Measurements from ENCODE around the gene GPC3. TPM values are rescaled to one million over a fixed set of nuclear protein-coding genes. Genes with fewer than 3 reads are reported as not detected.

GPC3 gene
- total RNA-seq = 32.3 and 39.1 TPM in 2 replicates

DNA sequence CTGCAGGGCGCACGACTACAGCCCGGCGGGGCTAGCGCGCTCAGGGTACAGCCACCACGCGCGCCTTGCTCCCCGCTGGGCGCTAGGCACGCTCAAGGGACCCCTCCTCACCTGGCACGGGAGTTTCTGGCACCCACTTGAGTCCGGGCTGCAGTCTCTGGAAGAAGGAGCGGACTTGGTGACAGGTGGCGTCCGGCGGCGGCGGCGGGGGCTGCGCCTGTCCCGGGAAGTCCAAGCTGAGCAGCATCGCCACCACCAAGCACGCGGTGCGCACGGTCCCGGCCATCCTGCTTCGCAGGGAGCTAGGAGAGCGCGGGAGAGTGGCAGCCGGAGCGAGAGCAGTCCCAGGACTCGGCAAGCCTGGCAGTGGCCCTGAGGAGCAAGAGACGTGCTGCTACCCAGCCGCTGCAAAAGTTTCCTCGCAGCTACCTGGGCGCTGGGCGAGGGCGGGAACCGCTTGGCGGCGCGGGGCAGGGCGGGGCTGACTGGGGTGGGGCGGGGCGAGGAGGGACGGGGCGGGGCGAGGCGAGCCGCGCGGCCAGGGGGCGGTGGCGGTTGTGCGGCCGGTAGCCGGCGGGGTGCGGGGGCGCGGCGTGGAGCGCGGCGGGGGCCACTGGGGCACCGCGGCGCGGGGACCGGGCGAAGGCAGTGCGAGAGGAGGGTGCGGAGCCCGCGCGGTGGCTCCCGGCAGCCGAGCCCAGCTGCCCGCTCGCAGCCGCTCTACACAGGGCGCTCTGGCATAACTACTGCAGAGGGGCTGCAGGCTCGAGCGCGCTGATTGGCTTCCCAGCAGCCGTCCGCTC is at the start of gene GPC3:
TSS of gene GPC3 (minus strand) at position 431 of the 803 bp plus-strand sequence.

